ENCODE results near the gene AACS. TPM values are rescaled to one million over a fixed set of nuclear protein-coding genes. Genes with fewer than 3 reads are reported as not detected.

AACS gene
- total RNA-seq, 2 experiments from 2014 or later: 10.8 to 11.7 TPM

- Mint-ChIP-seq H3K27me3 (peaks cover 16% of the 10 kb centered on the region), H3K36me3 (ENCODE audit: low read depth) (no peaks in the 10 kb centered on the region), H3K4me3 (no peak overlapping the region), H3K9me3 (no peaks in the 10 kb centered on the region), H3K27ac (no peak overlapping the region), H3K4me1 (ENCODE audit: low read depth) (peaks cover 12% of the 10 kb centered on the region)
- peaks cover 4 to 6% of the 10 kb centered on the region in 2 experiments for H3K27me3 ChIP-seq (ENCODE audit: control insufficient read depth in 1 of 2, insufficient read depth in 2 of 2, low read length in 2 of 2)
- no peak for TF ChIP-seq CTCF (IDR thresholded peaks at IDR 0.05)
- no peak for DNase-seq
- no peak for ATAC-seq (ENCODE audit: poor library complexity)
- intact Hi-C loops (cut with DNase I, micrococcal nuclease): no loop called here
- ChIA-PET POLR2A (no interaction called here), CTCF (no interaction called here)
- no peak overlapping the region for H3K4me3 ChIP-seq (ENCODE audit: low read length)
- no peaks in the 10 kb centered on the region for H3K9me3 ChIP-seq (ENCODE audit: control insufficient read depth in 1 of 2, insufficient read depth in 1 of 2, low read length in 2 of 2)
- peaks cover 10% of the 10 kb centered on the region for H3K4me1 ChIP-seq (ENCODE audit: insufficient read depth, low read length)
- H3K36me3 ChIP-seq (ENCODE audit: insufficient read depth, low read length): no peaks in the 10 kb centered on the region
- no peak overlapping the region for H3K27ac ChIP-seq (ENCODE audit: low read depth in 1 of 2, low read length in 2 of 2)
Measured at GRCh38 chr12:125053821-125054220, 11.4 kb upstream of the AACS start.

DNA sequence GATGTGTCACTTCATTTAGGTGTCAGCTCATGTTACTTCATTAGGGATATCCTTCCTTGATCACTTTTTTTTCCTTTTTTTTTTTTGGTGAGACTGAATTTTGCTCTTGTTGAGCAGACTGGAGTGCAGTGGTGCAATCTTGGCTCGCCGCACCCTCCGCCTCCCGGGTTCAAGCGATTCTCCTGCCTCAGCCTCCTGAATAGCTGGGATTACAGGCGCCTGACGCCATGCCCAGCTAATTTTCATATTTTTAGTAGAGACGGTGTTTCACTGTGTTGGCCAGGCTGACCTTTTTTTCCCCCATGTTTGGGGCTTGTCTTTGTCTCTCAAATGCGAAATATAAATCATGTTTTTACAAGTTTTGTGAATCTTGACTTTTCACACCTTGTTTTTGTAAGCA is 9.6 kb upstream of the AACS start:
- ChIA-PET CTCF (interaction anchor here (1.2 kb wide), 1 partner anchor 9 kb away, joined by 4 read pairs; the partner anchor contains the start of gene AACS), POLR2A (no interaction called here)
- peaks cover 5% of the 10 kb centered on the region for H3K4me1 Mint-ChIP-seq (ENCODE audit: low read depth)
- intact Hi-C loops (cut with DNase I, micrococcal nuclease): no loop called here
- no peak overlapping the region for H3K27ac ChIP-seq (ENCODE audit: low read depth in 1 of 2, low read length in 2 of 2)
- H3K36me3 ChIP-seq (ENCODE audit: insufficient read depth, low read length): no peaks in the 10 kb centered on the region
- no peaks in the 10 kb centered on the region for H3K36me3 Mint-ChIP-seq (ENCODE audit: low read depth)
- H3K27ac Mint-ChIP-seq: no peak overlapping the region
- no peaks in the 10 kb centered on the region for H3K9me3 Mint-ChIP-seq
- peaks cover 4 to 6% of the 10 kb centered on the region in 2 experiments for H3K27me3 ChIP-seq (ENCODE audit: control insufficient read depth in 1 of 2, insufficient read depth in 2 of 2, low read length in 2 of 2)
- no peaks in the 10 kb centered on the region for H3K9me3 ChIP-seq (ENCODE audit: control insufficient read depth in 1 of 2, insufficient read depth in 1 of 2, low read length in 2 of 2)
- no peaks in the 10 kb centered on the region for H3K4me1 ChIP-seq (ENCODE audit: insufficient read depth, low read length)
- no peak overlapping the region for H3K4me3 ChIP-seq (ENCODE audit: low read length)
- no peak for DNase-seq
- no peak for TF ChIP-seq CTCF (IDR thresholded peaks at IDR 0.05)
- H3K4me3 Mint-ChIP-seq: no peak overlapping the region
- ATAC-seq (ENCODE audit: poor library complexity): no peak
- H3K27me3 Mint-ChIP-seq: peaks cover 16% of the 10 kb centered on the region

- peaks cover under 1% of the 10 kb centered on the region for H3K4me1 Mint-ChIP-seq (ENCODE audit: low read depth)
- CTCF ChIA-PET: interaction anchor here (1.2 kb wide), 1 partner anchor 9 kb away, joined by 4 read pairs; the partner anchor contains the start of gene AACS
- ATAC-seq (ENCODE audit: poor library complexity) (no peak), DNase-seq (no peak)
- no peak overlapping the region for H3K27ac Mint-ChIP-seq
- Histone ChIP-seq H3K4me3 (ENCODE audit: low read length) (no peak overlapping the region), H3K36me3 (ENCODE audit: insufficient read depth, low read length) (no peaks in the 10 kb centered on the region), H3K27me3 (ENCODE audit: control insufficient read depth in 1 of 2, insufficient read depth in 2 of 2, low read length in 2 of 2) (peaks cover 4 to 6% of the 10 kb centered on the region in 2 experiments), H3K4me1 (ENCODE audit: insufficient read depth, low read length) (no peaks in the 10 kb centered on the region), H3K9me3 (ENCODE audit: control insufficient read depth in 1 of 2, insufficient read depth in 1 of 2, low read length in 2 of 2) (no peaks in the 10 kb centered on the region), H3K27ac (ENCODE audit: low read depth in 1 of 2, low read length in 2 of 2) (no peak overlapping the region)
- no peak overlapping the region for H3K4me3 Mint-ChIP-seq
- POLR2A ChIA-PET: no interaction called here
- peaks cover 16% of the 10 kb centered on the region for H3K27me3 Mint-ChIP-seq
- intact Hi-C loops (cut with DNase I, micrococcal nuclease): no loop called here
- H3K9me3 Mint-ChIP-seq: no peaks in the 10 kb centered on the region
- H3K36me3 Mint-ChIP-seq (ENCODE audit: low read depth): no peaks in the 10 kb centered on the region
- TF ChIP-seq CTCF (IDR thresholded peaks at IDR 0.05): no peak
Measured at GRCh38 chr12:125056306-125056705, 8.9 kb upstream of the AACS start.
